NCI-H226 (cell line): ENCODE results near the gene TMIGD3.
"Not testable (repeated sequence)": the region's sequence is repeated elsewhere in the genome, so short reads cannot be mapped to it uniquely, and the experiment has no call there.

Experiments
- DNase-seq: peaks from one replicate; pipeline ENCODE4 v3.0.0-alpha.2; 2015

TMIGD3 gene

DNA sequence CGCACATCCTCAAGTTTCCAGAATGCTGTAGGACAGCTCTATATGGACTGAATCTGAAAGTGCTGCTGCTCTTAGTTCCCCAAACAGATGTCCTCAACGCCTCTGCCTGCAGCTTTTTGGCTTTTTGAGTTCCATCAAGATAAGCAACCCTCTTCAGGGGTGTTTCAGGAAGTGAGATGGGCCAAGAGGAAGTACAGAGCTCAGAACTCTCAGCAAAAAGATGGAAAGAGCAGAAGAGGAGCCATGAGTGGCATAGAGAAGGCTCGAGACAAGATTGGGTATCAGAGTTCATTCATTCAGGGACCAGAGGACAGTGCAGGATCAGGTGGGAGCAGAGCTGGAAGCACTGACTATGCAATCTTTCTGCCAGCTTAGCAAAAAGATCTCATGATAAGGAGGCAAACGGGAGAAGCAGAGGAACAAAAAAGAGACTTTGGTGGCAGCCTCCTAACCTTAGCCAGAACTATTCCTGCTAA, at the start of gene TMIGD3, which contains the start of gene ADORA3:
TMIGD3 (minus strand) TSS at position 49 of the 476 bp plus-strand sequence. CDS start 279 bp downstream, outside the sequence.
ADORA3 (minus strand) TSS at position 49 of the 476 bp plus-strand sequence. CDS start 279 bp downstream, outside the sequence.
- DNase-seq: no peak

DNA sequence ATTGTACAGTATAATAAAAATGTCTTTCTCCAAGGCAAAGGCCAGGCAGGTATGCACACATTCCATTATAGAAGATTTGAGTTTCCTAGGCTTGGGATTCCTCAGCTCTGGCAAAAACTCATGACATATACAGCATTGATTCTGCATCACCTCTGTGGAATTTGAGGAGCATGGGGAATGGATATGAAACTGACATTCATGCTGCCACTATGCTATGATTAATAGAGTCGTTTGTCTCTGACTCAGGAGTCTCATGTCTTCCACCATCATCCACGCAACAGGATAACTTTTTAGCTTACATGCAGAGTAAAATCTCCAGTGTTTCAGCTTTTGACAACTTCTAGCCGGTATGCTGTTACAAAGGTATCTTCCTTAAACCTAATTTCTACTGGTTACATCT, 49.8 kb upstream of the TMIGD3 start:
- DNase-seq: peak; percentile 92

DNA sequence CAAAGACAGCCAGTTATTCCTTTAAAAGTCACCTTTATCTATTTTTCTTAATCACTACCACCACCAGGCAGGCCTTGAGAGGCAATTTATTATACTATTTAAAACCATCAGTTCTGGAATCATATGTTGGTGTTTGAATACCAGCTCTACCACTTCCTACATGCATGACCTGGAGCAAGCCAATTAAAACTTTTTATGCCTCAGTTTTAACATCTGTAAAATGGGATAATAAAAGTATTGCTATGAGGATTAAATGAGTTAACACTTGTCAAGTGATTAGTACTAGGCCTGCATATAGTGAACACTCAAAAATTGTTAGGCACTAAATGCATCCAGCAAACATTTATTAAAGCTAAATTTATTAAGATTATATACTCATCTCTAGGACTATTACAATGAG, 49.2 kb upstream of the TMIGD3 start:
- DNase-seq: no peak

DNA sequence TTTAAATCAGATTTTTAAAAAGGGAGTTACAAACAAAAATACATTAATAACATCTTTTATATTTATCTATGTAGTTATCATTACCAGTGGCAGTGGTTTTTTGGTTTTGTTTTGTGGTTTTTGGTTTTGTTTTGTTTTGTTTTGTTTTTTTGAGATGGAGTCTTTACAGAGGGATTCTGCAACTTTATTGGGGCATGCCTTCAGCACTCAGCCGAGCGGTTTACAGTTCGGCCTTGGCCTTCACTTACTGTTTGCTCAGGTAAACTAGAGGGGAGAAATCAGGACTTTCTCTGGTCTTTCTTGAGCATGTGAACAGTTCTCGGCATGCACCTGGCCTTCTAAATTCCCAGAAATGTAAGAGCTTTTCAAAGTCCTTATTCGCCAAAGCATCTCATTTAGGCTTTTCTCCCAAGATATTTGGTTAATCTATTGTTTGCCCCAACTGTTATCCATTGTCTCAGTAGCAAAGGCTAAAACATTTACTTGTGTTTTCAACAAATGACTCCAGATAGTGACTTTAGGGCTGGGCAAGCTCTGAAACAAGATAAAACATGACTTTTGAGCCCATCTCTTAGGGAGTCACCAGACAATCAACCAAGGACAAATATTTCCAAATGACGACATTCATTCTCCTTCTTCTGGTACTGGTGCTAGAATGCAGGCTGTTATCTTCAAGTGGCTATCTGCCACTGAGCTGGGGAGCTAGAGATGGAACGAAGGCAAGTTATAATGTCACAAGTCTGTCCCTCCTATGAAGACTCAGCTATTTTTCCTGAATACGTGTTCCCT, 48.4 kb upstream of the TMIGD3 start:
- no peak for DNase-seq

DNA sequence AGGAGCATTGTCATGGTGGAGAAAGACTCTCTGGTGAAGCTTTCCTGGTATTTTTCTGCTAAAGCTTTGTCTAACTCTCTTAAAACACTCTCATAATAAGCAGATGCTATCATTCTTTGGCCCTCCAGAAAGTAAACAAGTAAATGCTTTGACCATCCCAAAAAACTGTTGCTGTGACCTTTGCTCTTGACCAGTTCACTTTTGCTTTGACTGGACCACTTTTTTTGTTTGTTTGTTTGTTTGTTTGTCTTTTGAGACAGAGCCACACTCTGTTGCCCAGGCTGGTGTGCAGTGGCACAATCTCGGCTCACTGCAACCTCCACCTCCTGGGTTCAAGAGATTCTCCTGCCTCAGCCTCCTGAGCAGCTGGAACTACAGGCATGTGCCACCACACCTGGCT, 44.4 kb upstream of the TMIGD3 start:
- not testable (repeated sequence) for DNase-seq

DNA sequence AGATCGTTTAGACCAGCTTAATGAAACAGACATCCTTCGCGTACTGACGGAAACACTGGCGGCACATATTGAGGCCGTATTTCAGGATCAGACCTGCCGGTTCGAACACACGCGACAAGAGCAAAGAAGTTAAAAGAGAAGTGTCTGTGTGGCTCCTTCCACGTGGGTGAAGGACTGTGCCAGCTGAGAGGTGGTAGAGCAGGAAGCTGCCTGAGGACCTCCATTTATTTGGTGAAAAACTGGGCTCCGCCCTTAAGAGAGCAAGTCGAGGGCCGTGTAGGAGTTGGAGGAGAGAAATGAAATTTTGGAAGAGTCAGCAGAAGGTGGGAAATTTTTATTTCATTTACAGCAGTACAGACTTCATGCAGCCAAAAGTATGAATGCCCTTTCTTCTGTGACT, 38.8 kb upstream of the TMIGD3 start:
- DNase-seq: no peak

DNA sequence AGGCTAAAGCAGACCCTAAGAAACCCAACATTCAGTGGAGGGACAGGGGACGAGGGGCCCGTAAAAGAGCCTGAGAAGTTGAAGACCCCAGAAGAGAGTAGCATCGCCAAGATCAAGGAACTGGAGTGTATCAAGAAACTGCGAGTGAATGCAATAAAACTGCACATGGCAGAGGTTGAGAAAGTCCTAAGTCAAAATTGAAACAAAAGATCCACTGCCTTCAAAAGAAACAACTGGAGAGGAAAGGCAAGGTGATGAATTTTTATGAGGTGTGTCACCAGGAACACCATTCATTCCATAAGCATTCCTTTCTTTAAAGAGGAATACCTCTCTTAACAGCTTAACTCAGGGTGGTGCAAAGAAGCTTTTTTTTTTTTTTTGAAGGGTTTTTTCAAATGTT, 38.3 kb upstream of the TMIGD3 start:
- peak; percentile 76 for DNase-seq

DNA sequence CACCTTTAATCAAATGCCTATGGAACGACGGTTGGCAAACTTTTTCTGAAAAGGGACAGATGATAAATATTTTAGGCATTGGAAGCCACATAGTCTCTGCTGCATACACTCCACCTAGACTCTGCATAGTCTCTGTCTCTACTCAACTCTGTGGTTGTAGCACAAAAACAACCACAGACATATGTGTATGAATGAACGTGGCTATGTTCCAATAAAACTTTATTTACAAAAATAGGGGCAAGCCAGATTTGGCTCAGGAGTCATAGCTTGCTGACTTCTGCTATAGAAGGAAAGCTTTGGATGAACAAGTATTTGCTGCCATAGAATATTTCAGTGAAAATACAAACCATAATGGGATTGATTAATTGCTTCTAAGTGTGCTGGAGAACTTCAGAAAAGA, 37.5 kb upstream of the TMIGD3 start:
- DNase-seq: no peak

DNA sequence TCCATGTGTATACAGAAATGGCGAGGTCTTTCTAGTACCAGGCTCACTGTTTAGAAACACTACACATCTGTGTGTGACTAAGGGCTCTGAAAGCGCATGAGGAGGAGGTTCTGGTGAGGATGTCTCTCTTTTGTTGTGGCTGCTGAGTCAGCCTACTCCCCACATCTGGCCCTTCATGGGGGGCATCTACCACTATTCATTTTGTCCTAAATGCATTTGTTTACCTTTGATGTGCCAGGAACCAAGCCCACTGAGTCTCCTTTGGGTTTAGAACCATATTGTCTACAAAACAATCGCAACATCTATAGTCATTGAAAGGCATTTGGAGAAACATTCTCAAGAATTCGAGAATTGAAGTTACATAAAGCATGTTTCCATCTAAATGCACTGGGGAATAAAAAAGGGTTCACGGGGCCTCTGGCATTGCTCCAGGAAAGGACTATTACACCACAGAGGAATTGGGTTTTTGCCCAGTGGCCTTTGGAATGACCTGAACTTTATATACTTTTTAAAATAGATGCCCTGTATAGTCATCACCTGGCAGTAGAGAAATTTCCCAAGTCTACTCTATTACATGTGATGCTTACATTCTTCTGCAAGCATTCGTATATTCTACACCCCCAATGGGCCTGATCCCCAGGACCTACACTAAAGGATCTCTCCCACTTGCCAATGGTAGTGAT, 35.1 kb upstream of the TMIGD3 start:
- peak; percentile 66 for DNase-seq

DNA sequence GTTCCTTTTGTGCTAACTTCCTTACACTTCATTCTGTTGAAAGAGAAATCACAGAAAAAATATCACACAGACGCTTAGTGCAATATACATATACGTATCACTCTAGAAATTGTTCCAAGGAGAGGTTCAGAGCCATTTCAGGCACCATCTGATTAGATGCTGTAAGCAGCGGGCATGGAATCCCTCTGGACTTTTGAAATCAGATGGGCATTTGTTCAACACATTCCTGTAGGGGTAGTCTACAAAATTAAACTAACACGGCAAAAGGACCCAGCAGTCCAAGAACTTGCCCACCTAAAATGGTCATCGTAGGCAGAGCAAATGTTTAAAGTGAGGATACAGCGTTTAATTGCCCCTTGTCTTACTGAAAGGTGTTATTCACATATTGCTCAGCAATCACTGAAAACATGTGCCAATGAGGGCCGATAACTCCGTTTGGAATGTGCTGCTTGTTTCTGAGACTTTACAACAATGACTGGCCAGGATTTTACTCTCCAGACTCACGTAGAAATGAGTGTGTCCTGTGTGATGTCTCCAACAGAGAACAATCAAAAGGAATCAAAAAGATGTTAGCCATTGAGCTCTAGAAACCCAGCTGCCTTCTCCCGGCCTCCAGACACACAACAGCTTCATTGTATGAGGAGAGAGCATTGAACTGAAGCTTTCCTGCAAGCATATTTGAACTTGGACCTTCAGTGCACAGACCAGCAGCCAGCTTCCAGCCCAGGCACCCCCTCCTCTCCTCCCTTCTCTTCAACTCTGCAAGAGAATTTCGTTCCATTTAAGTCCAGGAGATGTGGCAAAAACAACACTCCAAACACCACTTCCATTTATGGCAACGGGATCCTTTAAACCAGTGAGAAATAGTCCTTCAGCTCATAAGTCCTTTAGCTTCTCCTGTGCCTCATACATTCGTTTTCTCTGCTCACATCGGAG, 32.1 kb upstream of the TMIGD3 start:
- DNase-seq: no peak

DNA sequence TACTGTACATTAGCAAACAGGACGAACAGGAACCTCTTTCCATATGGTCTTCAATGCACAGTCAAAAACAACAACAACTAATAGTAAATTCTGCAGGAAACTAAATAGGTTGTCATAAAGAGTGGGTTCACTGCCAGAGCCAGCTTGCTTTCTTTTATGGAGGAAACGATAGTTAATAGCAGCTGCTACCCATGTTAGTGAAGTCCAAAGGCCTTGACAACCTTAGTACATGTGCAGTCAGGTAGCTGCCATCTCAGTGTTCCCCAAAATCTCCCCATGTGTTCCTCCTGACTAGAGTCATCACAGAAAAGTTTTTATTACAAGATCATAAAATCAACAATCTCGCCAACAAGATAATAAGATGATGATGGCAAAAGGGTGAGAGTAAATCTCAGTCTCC, 16.6 kb upstream of the TMIGD3 start:
- no peak for DNase-seq

DNA sequence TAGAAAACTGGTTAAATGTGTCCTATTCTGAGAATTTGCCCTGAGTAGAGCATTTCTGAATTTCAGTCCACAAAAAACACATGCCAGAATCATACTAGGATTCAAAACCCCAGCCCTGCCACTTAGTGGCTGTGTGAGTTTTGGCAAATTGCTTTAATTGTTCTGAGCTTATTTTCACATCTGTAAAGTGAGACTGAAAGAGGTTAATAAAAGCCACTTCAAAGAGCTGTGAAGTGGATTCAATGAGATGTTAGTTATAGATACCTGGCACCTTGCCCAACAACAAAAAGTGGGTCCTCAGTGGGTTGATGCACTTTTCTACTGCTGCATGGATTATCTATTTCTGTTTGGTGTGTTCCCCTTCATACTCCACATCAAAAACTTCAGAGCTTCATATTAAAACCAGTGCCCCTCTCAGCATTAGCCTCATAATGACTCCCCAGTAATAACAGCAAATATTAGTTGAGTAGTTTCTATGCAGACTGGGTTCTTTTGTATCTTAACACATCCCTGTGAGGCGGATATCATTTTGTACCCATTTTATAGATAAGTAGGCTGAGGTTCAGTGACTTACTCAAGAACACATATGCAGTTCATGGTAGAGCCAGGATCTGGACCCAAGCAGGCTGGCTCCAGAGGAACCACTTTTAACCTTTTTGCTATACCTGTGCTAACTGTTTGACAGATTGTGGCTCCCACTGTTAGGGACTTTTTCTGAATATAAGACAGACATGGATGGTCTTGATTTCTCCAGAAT, 14.2 kb upstream of the TMIGD3 start:
- DNase-seq: no peak

DNA sequence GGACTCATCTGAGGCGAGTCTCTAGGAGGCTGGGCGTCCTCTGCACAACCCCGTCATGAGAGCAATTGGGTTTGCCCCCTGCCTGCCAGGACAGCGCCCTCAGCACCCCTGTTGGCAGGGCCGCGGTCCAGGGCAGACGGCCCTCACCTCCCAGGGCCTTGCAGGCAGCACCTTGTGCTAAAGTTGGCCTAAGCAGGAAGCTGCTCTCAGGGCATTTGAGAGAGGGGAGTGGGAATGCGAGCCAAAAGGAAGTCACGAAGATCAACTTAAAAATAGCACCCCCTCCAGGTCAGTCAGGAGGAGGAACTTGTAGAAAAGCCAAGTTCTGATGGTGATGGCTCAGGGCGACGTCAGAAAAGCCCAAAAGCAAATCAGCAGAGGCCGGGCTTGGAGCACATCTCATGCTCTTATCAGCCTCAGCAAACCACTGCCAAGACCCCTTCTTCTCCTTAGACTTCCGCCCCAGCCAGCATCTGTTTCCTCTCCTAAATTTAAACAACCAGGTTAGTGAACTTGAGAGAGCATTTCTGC, 12.6 kb upstream of the TMIGD3 start:
- no peak for DNase-seq

DNA sequence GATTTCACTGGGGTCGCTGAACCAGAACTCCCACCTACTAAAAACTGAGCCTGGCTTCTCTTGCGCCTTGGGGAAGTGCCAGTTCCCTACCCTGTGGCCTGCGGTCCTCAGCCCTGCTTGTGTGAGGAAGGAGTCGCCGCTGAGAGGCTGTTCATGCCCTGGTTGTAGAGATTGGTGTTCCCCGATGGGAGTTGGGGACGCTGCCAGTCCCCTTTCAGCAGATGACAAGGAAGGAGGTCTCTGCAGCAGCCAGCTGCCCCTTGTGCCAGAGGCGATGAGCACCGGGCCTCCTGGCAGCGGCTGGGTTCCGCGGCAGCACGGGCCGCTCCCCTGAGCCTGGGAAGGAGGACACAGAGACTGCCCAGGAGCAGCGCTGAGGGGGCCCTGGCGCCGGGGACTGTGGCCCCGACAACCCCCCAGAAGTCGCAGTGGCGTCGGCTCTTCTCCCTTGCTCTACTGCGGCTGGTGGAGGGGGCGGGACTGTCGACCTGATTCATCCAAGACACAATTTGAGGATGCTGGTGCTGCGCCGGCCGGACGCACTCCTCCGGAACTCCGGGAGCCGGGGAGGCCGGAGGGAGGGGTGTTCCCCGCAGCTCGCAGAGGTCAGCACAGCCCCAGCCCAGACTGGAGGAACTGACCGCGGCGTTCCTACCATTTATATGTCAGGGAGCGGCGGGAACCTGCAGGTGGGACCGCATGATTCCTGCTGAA, 12.0 kb upstream of the TMIGD3 start:
- DNase-seq: no peak

DNA sequence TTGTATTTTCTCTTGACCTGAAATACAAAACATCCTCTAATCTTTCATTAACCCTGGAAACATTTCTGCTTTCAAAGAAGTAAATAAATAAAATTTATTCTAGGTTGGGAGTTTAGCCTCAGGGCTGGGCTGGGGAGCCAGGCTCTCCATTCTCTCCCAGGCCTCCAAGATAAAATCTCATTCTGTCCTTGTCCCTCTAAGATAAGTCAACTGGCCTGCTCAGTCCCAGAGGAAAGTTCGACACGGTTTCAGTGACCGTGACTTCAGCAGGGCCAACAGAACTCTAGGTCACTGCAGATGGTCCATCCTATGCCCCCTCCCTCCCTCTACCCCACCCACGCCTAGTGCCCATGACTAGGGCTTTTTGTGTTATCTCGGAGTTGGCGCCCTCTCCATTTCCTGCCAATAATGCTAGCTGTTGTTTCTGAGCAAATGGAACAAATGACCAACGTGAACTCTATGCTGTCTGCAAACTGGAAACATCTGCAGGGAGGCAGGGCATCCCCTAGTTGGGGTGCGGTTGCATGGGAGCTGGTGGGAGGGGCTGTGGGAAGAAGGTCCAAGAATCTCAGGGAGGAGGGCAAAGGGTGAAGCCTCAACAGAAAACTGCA, 10.1 kb upstream of the TMIGD3 start:
- no peak for DNase-seq

DNA sequence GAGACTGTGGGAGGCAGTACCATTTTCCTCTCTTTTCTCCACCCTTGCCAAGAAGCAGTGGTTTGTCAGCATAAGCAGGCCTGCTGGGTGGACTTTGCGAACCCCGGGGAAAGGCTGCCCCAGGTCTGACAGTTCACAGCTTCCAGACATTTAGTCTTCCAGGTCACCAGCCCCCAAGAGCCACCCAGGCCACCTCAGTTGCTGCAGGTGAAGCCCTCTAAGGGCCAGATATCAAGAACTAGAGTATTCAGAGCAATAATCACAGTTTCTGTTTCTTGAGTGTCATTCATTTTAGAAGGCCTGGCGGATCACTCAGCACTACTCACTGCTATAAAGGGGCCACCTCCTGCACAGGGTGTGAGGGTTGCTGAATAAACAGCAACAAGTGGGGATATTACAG, 9.5 kb upstream of the TMIGD3 start:
- DNase-seq: no peak

DNA sequence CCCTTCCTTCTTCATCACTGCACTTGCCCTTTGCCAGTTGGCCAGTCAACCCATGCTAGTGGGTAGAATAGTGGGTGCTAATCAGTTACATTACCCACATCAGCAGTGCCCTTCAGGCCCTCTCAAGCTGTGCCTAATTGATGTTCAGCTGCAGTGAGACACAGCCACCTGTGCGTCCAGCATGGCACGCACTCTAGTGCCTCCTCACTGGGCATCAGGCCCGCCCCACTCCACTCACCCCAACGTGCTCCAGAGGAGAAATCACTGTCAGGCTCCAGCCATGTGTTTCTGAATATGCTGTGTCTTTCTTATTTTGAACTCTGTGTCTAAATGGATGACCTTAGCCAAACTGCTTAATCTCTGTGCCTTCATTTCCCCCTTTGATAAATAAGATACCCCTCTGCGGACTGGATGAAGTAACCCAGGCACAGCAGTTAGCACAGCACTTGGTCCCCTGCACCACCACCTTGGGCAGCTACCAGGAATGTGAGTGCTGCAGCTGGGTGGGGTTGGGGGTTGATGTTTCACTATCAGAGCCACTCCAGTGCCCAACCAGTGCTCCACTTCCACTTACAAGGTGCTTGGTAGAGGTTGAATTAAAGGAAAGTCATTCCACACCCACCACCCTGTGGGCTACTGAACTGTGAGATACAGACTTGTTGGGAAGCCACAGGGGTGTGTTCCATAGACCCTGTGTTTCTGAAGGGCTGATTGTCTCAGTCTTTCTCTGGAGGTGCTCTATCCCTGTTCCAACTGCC, 8.9 kb upstream of the TMIGD3 start:
- no peak for DNase-seq

DNA sequence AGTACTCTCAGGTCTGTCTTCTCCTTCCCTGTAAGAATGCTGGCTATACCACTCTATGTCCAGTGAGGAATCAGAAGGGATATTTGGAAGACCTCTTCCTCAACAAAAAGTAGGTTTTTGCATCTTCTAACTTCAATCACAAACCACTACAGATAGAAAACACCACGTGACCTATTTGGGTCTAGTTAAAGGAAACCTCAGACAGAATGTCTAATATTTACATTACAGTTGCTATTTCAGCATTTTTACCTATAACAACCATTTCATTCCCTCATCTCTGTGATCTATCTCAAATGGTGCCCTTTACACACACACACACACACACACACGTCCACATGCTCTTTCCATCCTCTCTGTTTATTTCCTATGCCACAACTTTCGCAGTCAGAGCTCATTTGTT, 7.9 kb upstream of the TMIGD3 start:
- no peak for DNase-seq

DNA sequence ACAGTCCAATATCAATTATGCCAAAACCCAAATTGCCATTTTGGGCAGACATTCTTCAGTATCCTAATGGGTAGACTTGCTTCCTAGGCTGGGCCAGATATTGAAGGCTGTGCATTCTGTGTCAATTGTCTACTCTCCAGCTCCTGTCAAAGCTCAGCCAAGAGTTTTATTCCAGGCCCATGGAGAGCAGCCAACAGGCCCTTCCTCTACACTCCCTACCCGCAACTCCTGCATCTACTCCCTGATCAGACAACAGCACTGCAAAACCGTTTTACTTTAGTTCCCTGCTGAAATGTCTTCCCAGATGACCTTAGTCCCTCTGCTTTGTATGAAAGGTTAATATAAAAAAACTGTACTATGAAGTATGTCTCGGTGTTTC, 6.6 kb upstream of the TMIGD3 start:
- DNase-seq: no peak
